ENCODE results near the gene ATP5MC3. TPM values are rescaled to one million over a fixed set of nuclear protein-coding genes. Genes with fewer than 3 reads are reported as not detected.

Gene ATP5MC3
- total RNA-seq, 1 donor from 2014 or later, result 169 TPM

DNA sequence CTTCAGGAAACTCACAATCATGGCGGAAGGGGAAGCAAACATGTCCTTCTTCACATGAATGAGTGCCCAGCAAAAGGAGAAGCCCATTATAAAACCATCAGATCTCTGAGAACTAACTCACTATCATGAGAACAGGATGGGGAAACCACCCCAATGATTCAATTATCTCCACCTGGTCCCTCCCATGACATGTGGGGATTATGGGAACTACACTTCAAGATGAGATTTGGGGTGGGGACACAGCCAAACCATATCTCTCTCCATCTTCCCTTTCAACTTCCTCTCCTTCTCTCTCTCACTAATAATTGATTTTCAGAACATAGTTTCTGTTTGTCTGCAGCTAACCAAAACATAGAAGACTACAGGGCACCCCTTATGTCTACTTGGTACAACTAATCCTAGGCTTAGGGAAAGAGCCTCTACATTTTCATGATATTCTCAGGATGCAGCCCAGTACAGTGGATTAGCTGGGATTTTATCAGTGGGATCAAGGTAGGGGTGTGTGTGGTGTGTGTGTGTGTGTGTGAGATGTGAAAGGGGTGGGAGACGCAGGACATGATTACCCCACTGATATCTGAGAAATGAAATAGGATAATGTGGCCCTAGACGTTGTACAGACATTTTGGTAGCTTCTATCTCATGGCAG is 10.7 kb downstream of the ATP5MC3 start:
- H3K9ac ChIP-seq (ENCODE audit: low read depth in 1 of 3, low read length in 3 of 3), result no peak overlapping the region
- peaks cover 9 to 14% (median 13%) of the 10 kb centered on the region in 3 donors for H3K4me1 ChIP-seq (ENCODE audit: control insufficient read depth in 3 of 3, insufficient read depth in 3 of 3, low read length in 3 of 3)
- H3K9me3 ChIP-seq (ENCODE audit: control insufficient read depth in 3 of 3, low read length in 3 of 3), result no peaks in the 10 kb centered on the region
- H3K4me3 ChIP-seq (ENCODE audit: low read length in 3 of 3), result no peak overlapping the region
- H3K27me3 ChIP-seq (ENCODE audit: control insufficient read depth in 3 of 3, insufficient read depth in 3 of 3, low read length in 3 of 3), result no peaks in the 10 kb centered on the region
- H3K36me3 ChIP-seq (ENCODE audit: control insufficient read depth in 3 of 3, insufficient read depth in 3 of 3, low read length in 3 of 3), result peaks cover 4 to 9% (median 4%) of the 10 kb centered on the region in 3 donors
- no peak overlapping the region for H3K27ac ChIP-seq (ENCODE audit: low read depth, low read length)

DNA sequence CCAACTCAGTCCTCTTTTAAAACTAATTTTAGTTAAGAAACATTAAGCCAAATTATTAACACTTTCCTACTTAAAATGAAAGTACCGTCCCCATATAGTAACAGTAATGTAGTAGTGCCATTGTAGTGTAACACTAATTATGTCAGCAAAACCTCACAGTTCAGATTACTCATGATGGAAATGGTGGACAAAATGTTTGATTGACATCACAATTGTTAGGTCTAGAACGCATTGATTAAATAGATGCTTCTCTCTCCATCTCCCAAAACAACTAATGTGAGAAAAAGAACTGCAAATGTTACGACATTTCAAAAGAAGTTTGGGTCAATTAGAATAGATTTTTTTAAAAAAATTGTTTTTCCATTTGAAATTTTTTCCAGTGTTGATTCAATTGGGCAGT is 12.3 kb downstream of the ATP5MC3 start:
- H3K4me3 ChIP-seq (ENCODE audit: low read length in 3 of 3), result no peak overlapping the region
- no peaks in the 10 kb centered on the region for H3K27me3 ChIP-seq (ENCODE audit: control insufficient read depth in 3 of 3, insufficient read depth in 3 of 3, low read length in 3 of 3)
- H3K36me3 ChIP-seq (ENCODE audit: control insufficient read depth in 3 of 3, insufficient read depth in 3 of 3, low read length in 3 of 3), result peaks cover 1 to 4% (median 4%) of the 10 kb centered on the region in 3 donors
- no peak overlapping the region for H3K9ac ChIP-seq (ENCODE audit: low read depth in 1 of 3, low read length in 3 of 3)
- no peak overlapping the region for H3K27ac ChIP-seq (ENCODE audit: low read depth, low read length)
- peaks cover 9 to 14% (median 13%) of the 10 kb centered on the region in 3 donors for H3K4me1 ChIP-seq (ENCODE audit: control insufficient read depth in 3 of 3, insufficient read depth in 3 of 3, low read length in 3 of 3)
- no peaks in the 10 kb centered on the region for H3K9me3 ChIP-seq (ENCODE audit: control insufficient read depth in 3 of 3, low read length in 3 of 3)

DNA sequence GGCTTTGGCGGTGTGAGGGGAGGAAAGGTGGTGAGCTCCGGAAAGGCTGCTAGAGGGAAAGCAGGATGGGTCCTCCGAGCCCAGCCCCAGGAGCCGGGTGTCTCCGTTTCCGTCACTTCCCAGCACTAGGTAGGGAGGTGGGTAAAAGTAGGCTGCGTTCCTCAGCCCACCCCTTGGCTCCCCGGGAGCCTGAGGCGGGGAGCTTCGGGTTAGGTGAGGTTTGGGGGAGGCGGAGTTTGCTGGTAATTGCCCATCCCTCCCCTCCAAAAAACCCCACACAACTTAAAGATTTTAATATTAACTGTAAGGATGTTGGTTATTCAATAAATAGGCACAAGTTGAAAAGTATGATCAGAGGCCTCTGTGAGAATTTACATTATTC is 13.0 kb downstream of the ATP5MC3 start:
- peaks cover 9 to 14% (median 13%) of the 10 kb centered on the region in 3 donors for H3K4me1 ChIP-seq (ENCODE audit: control insufficient read depth in 3 of 3, insufficient read depth in 3 of 3, low read length in 3 of 3)
- no peaks in the 10 kb centered on the region for H3K27me3 ChIP-seq (ENCODE audit: control insufficient read depth in 3 of 3, insufficient read depth in 3 of 3, low read length in 3 of 3)
- H3K4me3 ChIP-seq (ENCODE audit: low read length in 3 of 3), result peak overlapping the region; percentile 99 to 100 (median 100)
- H3K27ac ChIP-seq (ENCODE audit: low read depth, low read length), result peak overlapping the region; percentile 98
- H3K36me3 ChIP-seq (ENCODE audit: control insufficient read depth in 3 of 3, insufficient read depth in 3 of 3, low read length in 3 of 3), result peaks cover 0 to 4% (median 4%) of the 10 kb centered on the region in 3 donors
- H3K9me3 ChIP-seq (ENCODE audit: control insufficient read depth in 3 of 3, low read length in 3 of 3), result no peaks in the 10 kb centered on the region
- H3K9ac ChIP-seq (ENCODE audit: low read depth in 1 of 3, low read length in 3 of 3), result peak overlapping the region; percentile 80 to 86 (median 85)

DNA sequence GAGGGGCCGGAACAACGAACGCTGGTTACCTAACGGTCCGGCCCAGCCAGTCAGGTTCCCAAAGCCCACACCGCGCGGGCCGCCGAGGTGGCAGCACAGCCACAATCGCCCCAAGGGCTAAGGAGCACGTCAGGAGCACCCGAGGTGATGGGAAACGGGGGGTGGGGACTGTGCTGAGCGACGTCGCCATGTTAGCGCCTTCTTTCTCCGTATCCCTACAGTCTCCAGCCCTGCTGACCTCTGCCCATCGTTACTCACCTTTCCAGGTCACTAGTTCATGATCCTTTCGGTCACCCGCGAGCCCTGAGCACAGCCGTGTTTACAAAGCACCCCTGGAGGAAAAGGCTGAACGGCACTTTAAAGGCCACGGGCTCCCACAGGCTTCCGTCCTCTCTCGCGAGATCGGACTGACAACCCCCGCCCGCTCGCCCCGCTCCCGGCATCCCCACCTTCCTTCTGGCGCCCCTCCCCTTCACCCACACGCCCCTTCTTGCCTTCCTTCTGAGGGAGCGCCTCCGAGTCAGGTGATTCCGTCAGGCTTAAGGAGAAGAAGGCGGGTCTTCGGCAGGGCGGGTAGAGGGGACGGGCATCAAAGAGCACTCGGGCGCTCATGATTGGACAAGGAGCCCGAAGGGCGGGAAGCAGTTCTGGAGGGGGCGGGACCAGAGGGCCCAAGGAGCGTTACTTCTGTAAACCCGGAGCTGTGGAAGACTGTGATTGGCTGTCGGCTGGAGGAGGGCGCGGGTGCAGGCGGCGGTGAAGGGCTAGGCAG is 13.5 kb downstream of the ATP5MC3 start, which contains the start of gene ATF2:
Gene ATF2, minus strand, starts transcription at position 412 of the 772 bp plus-strand sequence. CDS start 31,760 bp downstream, outside the sequence.
- Histone ChIP-seq H3K4me3 (ENCODE audit: low read length in 3 of 3) (peak within 1 kb of the TSS; percentile 99 to 100 (median 100)), H3K9me3 (ENCODE audit: control insufficient read depth in 3 of 3, low read length in 3 of 3) (no peaks in the 10 kb centered on the region), H3K27ac (ENCODE audit: low read depth, low read length) (peak within 1 kb of the TSS; percentile 98), H3K4me1 (ENCODE audit: control insufficient read depth in 3 of 3, insufficient read depth in 3 of 3, low read length in 3 of 3) (peaks cover 9 to 14% (median 13%) of the 10 kb centered on the region in 3 donors), H3K36me3 (ENCODE audit: control insufficient read depth in 3 of 3, insufficient read depth in 3 of 3, low read length in 3 of 3) (peaks cover 0 to 4% (median 2%) of the 10 kb centered on the region in 3 donors), H3K27me3 (ENCODE audit: control insufficient read depth in 3 of 3, insufficient read depth in 3 of 3, low read length in 3 of 3) (no peaks in the 10 kb centered on the region), H3K9ac (ENCODE audit: low read depth in 1 of 3, low read length in 3 of 3) (peak within 1 kb of the TSS; percentile 100)

DNA sequence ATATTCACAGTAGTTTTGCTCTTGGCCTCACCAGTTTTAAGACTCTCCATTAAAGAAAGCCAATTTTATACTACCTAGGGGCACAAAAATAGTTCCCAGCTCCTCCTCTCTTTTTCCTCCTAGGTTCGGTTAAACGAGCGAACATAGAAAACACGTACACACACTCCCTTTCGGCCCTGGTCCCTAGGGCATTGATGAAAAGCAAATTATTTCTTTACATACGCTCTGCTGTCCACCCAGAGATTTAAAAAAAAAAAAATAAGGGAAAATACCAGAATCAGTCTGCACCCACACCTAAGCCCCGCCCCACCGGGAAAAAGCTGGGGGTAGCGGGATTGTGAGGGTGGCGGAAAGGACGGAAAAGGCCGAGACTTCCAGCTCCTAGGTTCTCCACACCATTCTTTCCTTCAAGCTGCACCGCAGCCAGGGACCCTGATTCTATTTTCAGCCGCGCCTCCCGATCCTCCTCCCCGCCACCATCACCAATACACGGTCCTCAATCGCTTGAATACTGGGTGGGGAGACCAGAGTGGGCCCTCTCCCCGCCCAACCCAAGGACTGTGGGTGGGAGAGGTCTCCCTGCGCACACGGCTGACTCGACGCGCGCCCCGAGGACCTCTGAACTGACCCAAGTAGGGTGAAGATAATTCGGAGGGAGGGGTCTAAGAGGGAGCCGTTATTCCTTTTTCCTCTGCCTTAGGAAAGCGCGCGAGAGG is 14.3 kb downstream of the ATP5MC3 start:
- H3K9me3 ChIP-seq (ENCODE audit: control insufficient read depth in 3 of 3, low read length in 3 of 3), result no peaks in the 10 kb centered on the region
- H3K36me3 ChIP-seq (ENCODE audit: control insufficient read depth in 3 of 3, insufficient read depth in 3 of 3, low read length in 3 of 3), result peaks cover 0 to 4% (median 2%) of the 10 kb centered on the region in 3 donors
- peak overlapping the region; percentile 98 for H3K27ac ChIP-seq (ENCODE audit: low read depth, low read length)
- peaks cover 9 to 14% (median 13%) of the 10 kb centered on the region in 3 donors for H3K4me1 ChIP-seq (ENCODE audit: control insufficient read depth in 3 of 3, insufficient read depth in 3 of 3, low read length in 3 of 3)
- H3K27me3 ChIP-seq (ENCODE audit: control insufficient read depth in 3 of 3, insufficient read depth in 3 of 3, low read length in 3 of 3), result no peaks in the 10 kb centered on the region
- peak overlapping the region; percentile 99 to 100 (median 100) for H3K4me3 ChIP-seq (ENCODE audit: low read length in 3 of 3)
- peak overlapping the region; percentile 100 for H3K9ac ChIP-seq (ENCODE audit: low read depth in 1 of 3, low read length in 3 of 3)

DNA sequence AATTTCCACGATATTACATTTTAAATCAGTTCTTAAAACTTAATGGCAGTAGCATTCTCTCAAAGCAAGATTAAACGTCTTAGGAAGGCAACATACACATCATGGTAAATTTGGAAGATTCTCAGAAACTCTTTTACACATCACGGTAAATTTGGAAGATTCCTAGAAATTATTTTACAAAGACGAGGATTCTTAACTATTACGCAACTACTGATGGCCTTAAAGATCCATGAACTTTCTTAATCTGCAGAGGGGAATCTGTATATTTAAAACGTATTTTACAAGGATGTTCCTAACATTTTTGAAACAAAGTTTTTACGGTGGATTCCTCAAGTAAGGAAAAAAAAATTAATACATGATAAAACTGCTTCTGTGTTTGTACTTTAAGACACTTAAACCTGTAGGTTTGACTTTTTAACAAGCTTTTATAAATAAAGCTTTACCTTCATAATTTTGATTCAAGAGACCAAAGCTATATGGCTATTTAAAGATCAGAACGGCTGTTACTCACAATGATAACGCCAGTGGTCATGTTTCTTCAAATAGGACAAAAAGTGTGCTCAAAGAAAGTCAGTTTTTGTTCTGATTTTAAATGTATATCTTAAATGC is 15.2 kb downstream of the ATP5MC3 start:
- no peak overlapping the region for H3K27ac ChIP-seq (ENCODE audit: low read depth, low read length)
- peak overlapping the region in 2 of 3 donors; percentile 100 for H3K9ac ChIP-seq (ENCODE audit: low read depth in 1 of 3, low read length in 3 of 3)
- peak overlapping the region in 1 of 3 donors; percentile 99 for H3K4me3 ChIP-seq (ENCODE audit: low read length in 3 of 3)

DNA sequence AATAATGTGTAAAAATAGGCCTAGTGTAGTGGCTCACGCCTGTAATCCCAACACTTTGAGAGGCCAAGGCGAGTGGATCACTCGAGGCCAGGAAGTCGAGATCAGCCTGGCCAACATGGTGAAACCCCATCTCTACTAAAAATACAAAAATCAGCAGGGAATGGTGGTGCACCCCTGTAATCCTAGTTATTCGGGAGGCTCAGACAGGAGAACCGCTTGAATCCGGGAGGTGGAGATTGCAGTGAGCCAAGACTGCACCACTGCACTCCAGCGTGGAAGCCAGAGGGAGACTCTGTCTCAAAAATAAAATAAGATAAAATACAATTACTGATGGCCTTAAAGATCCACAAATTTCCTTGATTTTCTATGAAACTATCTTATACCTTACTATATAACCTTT is 17.3 kb downstream of the ATP5MC3 start:
- no peak overlapping the region for H3K9ac ChIP-seq (ENCODE audit: low read depth in 1 of 3, low read length in 3 of 3)
- no peak overlapping the region for H3K4me3 ChIP-seq (ENCODE audit: low read length in 3 of 3)
- H3K36me3 ChIP-seq (ENCODE audit: control insufficient read depth in 3 of 3, insufficient read depth in 3 of 3, low read length in 3 of 3), result peaks cover 0 to 4% (median 0%) of the 10 kb centered on the region in 3 donors
- H3K9me3 ChIP-seq (ENCODE audit: control insufficient read depth in 3 of 3, low read length in 3 of 3), result no peaks in the 10 kb centered on the region
- H3K4me1 ChIP-seq (ENCODE audit: control insufficient read depth in 3 of 3, insufficient read depth in 3 of 3, low read length in 3 of 3), result peaks cover 5 to 14% (median 7%) of the 10 kb centered on the region in 3 donors
- no peak overlapping the region for H3K27ac ChIP-seq (ENCODE audit: low read depth, low read length)
- H3K27me3 ChIP-seq (ENCODE audit: control insufficient read depth in 3 of 3, insufficient read depth in 3 of 3, low read length in 3 of 3), result no peaks in the 10 kb centered on the region

More for the DNA sequence above, 15.2 kb downstream of the ATP5MC3 start:
- Histone ChIP-seq H3K27me3 (ENCODE audit: control insufficient read depth in 3 of 3, insufficient read depth in 3 of 3, low read length in 3 of 3) (no peaks in the 10 kb centered on the region), H3K4me1 (ENCODE audit: control insufficient read depth in 3 of 3, insufficient read depth in 3 of 3, low read length in 3 of 3) (peaks cover 9 to 14% (median 13%) of the 10 kb centered on the region in 3 donors), H3K9me3 (ENCODE audit: control insufficient read depth in 3 of 3, low read length in 3 of 3) (no peaks in the 10 kb centered on the region), H3K36me3 (ENCODE audit: control insufficient read depth in 3 of 3, insufficient read depth in 3 of 3, low read length in 3 of 3) (peaks cover 0 to 4% (median 0%) of the 10 kb centered on the region in 3 donors)

DNA sequence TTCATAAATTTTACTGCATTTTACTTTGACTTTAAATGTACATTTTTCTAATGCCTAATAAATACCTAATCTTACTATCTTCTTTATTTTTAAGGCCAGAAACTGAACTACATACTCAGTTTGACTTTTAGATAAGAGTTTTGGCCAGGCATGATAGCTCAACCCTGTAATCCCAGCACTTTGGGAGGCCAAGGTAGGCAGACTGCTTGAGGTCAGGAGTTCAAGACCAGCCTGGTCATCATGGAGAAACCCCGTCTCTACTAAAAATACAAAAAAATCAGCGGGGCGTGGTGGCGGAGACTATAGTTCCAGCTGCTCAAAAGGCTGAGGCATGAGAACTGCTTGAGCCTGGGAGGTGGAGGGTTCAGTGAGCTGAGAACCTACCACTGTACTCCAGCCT is 22.6 kb downstream of the ATP5MC3 start:
- Histone ChIP-seq H3K9me3 (ENCODE audit: control insufficient read depth in 3 of 3, low read length in 3 of 3) (no peaks in the 10 kb centered on the region), H3K27ac (ENCODE audit: low read depth, low read length) (no peak overlapping the region), H3K9ac (ENCODE audit: low read depth in 1 of 3, low read length in 3 of 3) (no peak overlapping the region), H3K4me1 (ENCODE audit: control insufficient read depth in 3 of 3, insufficient read depth in 3 of 3, low read length in 3 of 3) (peaks cover 2 to 13% (median 6%) of the 10 kb centered on the region in 3 donors), H3K36me3 (ENCODE audit: control insufficient read depth in 3 of 3, insufficient read depth in 3 of 3, low read length in 3 of 3) (peaks cover 0 to 2% (median 0%) of the 10 kb centered on the region in 3 donors), H3K4me3 (ENCODE audit: low read length in 3 of 3) (no peak overlapping the region), H3K27me3 (ENCODE audit: control insufficient read depth in 3 of 3, insufficient read depth in 3 of 3, low read length in 3 of 3) (no peaks in the 10 kb centered on the region)

DNA sequence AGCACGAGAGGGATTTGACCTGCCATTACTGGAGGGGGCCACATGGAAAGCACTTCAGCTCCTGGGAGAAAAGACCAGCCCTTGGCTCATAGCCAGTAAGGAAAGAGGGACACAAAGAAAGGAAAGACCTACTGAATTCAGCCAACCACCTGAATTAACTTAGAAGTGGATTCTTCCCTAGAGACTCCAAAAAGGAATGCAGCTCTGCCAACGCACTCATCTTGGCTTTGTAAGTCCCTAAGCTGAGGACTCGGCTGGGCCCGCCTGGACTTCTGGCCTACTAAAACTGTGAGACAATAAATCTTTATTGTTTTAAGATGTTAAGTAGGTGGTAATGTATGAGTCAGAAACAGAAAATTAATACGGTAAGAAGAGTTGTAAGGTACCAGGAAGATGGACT is 25.0 kb downstream of the ATP5MC3 start:
- no peak overlapping the region for H3K4me3 ChIP-seq (ENCODE audit: low read length in 3 of 3)
- no peaks in the 10 kb centered on the region for H3K9me3 ChIP-seq (ENCODE audit: control insufficient read depth in 3 of 3, low read length in 3 of 3)
- no peak overlapping the region for H3K27ac ChIP-seq (ENCODE audit: low read depth, low read length)
- peaks cover 0 to 2% (median 0%) of the 10 kb centered on the region in 3 donors for H3K36me3 ChIP-seq (ENCODE audit: control insufficient read depth in 3 of 3, insufficient read depth in 3 of 3, low read length in 3 of 3)
- no peak overlapping the region for H3K9ac ChIP-seq (ENCODE audit: low read depth in 1 of 3, low read length in 3 of 3)
- no peaks in the 10 kb centered on the region for H3K27me3 ChIP-seq (ENCODE audit: control insufficient read depth in 3 of 3, insufficient read depth in 3 of 3, low read length in 3 of 3)
- H3K4me1 ChIP-seq (ENCODE audit: control insufficient read depth in 3 of 3, insufficient read depth in 3 of 3, low read length in 3 of 3), result peaks cover 5 to 13% (median 10%) of the 10 kb centered on the region in 3 donors
